GM18861 (cell line): ENCODE measurements around the gene ARHGEF10L.

Experiments used
- ATAC-seq: cut with Tn5 transposase; IDR thresholded peaks from one replicate; pipeline ENCODE4 v1.9.1; 2021; ENCODE audit not compliant: unreplicated experiment

Gene ARHGEF10L

DNA sequence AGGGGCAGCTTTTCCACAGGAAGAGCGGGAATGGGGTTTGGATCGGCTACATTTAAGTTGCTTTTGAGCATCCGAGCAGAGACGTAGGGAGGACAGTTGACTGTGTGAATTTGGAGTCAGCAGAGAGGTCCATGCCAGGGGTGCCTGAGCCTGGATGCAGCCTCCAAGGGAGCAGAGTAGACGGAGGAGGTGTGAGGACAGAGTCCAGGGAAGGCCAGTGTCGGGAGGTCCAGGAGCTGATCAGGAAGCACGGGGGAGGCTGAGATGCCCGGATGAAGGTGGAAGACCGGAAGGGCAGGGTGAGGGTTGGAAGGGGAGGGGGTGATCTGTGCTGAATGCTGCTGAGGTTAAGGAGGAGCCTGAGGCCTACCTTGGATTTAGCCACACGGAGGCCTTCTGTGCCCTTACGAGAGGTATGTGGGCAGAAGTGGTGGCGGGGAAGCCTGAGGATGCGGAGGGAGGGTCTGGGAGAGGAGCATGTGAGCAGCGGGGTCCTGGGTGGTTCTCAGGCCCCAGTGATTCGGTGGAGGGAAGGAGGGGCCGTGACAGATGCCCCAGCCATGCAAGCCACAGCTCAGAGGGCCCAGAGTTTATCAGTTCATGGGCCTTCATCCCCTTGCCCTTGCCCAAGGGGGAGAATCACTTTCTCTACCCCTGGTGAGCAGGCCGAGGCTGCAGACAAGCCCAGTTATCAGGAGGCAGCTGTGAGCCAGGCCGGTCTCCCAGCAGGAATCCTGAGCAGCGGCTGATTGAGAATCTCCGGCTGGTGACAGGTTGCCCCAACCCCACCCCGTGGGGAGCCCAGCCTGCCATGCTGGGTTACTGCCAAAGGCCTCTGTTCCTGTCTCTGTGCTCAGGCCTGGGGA, 161.7 kb downstream of the ARHGEF10L start:
- no peak for ATAC-seq

DNA sequence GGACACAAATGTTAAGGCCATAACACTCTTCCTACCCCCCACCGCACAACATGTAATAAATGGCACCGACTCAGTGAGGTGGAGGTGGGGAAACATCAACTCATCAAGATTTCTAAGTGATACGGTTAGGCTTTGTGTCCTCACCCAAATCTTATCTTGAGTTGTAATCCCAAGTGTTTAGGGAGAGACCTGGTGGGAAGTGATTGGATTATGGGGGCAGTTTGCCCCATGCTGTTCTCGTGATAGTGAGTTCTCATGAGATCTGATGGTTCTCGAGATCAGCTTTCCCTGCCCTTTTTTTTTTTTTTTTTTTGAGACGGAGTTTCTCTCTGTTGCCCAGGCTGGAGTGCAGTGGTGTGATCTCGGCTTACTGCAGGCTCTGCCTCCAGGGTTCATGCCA, 164.7 kb downstream of the ARHGEF10L start:
- ATAC-seq, result no peak

DNA sequence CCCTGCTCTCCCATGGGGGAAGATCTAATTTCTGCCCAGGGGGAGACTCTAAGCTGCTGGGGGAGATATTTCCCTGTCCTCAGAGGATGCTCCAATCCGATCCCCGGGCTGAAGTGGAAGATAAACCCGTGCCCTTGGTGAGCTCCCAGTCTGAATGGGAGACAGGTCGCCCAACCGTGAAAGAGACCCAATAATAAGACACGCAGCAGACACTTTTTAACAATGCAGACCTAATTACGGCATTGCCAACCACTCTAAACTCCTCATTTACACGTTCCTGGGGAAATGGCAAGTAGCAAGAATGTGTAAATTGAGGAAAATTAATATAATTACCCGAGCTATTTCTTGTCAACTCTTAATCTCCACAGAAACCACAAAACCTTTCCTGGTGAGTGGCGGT, 166.9 kb downstream of the ARHGEF10L start:
- no peak for ATAC-seq

DNA sequence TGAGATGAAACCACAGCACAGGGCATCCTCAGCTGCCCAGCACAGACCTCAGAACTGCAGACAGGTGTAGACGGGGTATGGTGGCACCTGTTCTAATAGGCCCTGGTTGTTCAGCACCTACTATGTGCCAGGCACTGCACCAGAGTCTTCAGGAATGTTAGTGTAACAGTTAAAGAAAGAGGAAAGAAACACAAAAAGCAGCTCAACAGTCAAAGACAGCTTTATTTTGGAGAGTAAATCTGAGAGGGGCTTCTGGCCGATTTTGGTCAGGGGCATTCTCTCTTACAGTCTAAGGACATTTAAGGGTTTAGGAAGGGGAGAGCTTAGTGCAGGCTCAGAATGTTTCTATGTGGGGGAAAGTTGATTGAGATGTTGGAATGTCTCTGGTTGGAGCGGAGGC, 170.5 kb downstream of the ARHGEF10L start:
- no peak for ATAC-seq

DNA sequence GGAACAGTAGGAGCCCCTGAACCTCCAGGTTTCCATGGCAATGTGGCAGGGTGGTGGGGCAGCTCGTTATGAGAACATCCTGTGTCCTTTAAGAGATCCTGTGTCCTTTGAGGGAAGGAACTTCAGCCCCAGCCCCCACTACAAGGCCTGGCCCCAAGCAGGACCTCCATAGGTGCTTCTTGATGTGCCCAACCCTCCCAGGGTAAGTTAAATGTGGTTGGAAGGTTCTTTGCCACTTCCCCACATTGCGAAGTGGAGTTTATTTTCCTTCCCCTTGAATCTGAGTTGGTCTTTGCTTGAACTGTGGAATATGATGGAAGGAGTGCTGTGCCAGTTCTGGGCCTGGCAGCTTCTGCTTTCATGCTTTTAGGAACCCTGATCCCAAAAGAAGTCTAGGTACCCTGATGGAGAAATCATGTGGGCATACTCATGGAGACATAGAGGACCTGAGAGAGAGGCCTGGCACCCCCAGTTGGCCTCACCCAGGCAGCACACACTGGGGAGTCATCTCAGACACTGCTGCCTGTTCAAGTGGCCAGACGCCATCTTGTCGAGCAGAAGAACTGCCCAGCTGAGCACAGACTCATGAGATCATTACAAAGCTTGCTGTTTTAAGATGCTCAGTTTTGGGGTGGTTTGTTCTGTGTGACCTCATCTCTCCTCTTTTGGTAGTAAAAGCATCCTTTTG, 171.5 kb downstream of the ARHGEF10L start:
- ATAC-seq, result no peak

DNA sequence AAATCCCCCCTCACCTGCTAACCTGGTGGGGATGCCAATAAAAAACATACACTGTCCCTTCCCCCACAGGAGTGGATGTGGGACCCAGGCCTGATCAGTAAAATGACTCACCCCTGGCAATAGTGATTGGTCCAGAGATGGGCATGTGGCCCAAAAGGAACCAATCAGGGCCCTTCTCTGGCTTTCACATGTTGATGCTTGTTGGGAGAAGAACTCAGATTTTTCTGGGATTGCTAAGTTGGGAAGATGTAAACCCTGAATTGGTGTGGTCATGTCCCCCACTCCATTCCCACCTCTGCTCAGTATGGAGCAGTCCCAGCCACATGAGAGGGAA, 172.0 kb downstream of the ARHGEF10L start:
- ATAC-seq, result no peak

DNA sequence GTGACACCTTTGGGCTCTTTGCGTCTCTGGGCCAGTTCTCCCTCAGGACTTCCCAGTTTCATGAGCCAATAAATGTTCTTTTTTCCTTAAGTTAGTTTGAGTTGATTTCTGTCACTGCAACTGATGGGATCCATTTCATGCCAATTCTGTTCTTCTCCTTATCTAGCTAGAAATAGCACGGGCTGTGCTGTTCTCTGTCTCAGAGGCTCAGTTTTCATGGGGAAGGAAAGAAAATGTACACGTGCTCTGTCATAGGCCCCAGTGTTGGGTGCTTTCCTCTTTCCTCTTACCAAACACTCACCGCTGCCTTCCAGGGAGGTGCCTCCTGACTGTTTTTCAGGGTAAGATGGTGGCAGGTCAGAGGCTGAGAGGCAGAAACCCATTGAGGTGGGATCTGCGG, 172.4 kb downstream of the ARHGEF10L start:
- no peak for ATAC-seq

DNA sequence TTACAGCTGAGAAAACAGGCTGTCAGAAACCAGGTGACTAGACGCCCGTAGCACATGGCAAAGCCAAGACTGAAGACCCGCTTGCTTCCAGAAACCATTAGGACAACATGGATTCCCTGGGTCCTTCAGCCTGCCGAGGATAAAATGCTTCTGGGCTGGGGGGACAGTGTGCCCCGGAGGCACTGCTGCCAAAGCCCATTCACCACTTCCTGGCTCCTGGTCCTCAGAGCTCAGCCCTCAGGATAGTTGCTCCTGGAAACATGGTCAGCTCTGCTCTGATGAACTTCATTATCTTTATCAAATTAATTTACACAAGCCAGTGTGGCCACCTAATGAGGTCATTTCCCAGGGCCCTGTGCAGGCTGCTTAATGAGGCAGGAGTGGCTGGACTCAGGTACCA, 174.5 kb downstream of the ARHGEF10L start:
- no peak for ATAC-seq

DNA sequence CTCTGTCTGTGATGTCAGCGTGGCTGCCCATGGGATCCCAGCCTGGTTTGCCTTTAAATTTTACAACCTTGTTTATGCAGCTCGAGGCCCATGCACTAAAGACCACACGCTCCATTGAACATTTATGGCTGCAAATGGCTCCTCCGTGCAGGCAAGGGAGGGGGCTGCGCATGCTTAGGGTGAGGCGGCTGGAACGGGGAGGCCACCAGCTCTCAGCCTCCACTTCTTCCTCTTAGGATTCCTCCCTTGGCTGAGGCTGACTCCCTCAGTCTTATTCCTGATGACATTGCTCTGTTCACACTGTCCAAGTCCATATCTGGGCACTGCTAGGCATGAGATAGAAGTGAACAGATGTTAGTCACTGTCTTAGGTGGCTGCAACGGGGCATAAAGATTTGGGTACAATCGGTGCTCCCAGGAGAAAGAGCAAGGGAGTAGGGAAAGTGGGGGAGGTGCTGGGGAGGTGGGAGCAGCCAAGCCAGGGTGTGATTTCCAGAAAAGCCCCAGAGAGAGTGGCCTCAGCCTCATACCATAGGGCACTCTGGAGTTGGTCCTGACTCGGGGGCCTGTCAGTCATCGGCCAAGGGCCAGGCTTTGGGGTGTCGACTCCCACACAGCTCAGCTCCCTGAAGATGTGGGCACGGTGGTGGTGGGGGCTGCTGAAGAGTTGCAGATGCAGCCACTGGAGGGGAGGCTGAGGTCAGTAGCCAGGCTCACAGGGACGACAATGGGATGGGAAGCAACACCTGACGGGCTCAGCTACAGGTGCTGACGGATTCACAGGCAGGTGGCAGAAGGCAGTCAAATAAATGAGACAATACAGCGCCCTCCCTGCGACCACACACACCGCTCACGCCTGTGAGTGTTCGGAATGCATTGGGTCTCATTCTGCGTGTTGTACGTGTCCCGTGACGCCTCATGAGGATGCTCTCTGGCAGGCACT, 178.4 kb downstream of the ARHGEF10L start:
- ATAC-seq, result no peak

DNA sequence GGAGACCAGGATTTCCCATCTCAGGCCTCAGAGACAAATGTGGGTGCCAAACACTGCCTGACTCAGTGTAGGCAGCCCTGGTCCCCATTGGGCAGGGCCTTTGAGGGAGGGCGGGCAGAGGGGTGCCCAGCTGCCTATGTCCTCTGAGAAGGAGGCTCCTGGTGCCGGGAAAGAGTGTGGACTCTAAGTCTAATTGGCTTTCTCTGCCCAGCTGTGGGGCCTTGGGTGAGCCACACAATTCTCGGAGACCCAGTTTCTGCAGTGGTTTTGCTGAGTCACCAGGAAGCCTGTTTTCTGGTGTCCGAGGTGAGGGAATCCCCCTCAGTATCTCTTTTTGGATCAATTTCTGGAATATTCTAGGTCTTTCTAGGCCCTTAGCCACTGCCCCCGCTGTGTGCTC, 180.4 kb downstream of the ARHGEF10L start:
- ATAC-seq, result no peak

DNA sequence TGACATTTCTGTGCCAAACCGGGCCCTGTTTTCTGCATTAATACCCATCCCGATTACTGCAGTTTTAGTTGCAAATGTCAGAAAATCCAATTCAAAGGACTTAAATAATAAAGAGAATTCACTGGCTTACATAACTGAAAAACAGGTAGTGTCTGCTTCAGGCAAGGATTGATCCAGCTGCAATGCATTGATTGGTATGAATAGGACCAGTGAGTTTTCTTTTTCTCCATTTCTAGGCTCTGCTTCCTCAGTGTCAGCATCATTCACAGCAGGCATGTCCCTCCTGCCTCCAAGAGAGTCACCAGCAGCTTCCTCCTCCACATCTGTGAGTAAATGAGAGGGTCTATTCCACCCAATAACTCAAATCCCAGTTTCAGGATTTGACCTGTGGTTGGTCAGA, 181.9 kb downstream of the ARHGEF10L start:
- ATAC-seq, result no peak

DNA sequence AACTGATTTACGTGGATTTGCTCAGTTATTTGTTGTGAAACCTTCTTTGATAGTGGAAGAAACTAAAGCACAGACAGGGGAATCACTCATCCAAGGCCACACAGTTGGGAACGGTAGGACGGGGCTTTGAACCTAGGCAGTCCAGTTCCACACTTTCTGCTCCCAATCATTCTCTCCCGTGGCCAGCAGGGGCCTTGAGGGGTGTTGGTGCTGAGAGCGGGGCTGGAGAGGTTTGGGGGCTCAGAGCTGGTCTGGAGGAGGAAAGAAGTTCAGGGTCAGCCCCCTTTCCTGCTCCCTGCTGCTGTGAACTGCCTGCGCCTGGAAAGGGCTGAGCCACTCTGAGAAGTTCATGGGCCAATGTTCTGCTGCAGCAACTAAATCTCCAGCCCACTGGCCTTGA, 184.2 kb downstream of the ARHGEF10L start:
- no peak for ATAC-seq

DNA sequence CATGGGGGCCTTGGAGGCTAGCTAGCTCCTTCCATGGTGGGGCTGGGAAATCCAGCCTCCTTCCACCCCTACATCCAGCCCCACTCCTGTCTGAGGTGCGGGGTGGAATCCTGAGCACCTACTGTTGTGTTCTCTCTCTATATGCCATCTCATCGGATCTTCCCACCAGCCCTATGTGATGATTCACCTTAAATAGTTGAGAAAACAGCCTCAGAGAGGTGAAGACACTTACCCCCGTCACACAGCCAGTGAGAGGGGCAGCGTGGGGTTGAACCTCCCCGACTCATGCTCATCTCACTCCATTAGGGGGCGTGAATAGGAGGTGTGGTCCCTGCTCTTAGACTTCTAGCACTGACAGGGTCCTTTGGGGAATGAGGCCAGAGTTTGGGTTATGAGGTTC, 184.7 kb downstream of the ARHGEF10L start:
- no peak for ATAC-seq

DNA sequence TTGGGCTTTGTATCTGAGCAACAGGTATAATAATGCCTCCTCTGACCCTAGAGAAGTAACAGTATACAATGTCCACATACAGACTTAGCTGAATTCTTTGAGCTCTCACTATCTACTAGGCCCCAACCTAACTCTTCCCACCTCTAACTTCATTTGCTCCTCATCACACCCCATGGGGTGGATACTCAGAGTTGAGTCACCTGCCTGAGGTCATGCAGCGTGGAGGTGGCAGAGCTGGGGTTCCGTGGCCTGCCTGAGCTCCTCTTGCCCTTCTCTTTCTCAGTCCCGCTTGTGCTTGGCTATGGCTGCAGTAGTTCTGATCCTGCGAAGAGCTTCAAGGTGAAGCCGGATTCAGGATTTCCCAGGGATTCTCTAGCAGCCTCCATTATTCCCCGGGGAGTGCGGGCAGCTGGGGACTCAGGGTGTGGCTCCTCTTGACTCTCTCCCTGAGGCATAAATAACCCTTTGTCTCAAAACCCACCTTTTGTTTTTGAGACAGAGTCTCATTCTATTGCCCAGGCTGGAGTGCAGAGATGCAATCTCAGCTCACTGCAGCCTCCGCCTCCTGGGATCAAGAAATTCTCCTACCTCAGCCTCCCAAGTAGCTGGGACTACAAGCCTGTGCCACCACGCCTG, 185.7 kb downstream of the ARHGEF10L start:
- no peak for ATAC-seq

DNA sequence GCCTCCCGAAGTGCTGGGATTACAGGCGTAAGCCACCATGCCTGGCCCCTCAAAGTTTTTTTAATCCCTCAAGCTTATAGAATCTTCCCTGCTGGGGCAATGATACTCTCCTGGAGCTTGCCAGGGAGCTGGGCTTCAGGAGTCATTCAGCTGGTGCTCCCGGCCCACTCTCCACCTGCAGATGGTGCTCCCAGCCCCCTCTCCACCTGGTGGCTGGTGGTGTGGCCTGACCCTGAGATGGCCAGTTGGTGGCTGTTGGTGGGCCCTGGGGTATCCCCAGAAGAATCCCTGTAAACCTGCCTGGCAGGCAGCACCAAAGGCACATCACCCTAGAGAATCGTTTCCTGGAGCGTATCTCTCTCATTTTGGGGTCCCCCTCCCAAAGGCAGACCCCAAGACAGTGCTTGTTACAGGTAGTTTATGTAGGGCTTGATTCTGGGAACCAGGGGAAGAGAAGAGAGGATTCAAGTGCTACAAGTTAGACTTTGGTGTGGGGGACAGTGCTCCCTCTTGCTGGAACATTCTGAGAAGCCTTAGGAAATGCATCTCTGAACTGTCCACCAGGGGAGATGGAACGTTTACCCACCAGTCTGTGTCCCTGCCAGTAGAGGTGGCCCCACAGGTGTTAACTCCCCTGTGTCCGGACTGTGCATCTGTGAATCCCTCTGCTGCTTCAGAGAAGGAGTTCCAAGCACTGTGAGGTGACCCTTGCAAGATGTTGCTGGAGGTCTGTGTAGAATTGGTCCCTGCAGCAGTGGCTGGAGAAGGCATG, 186.5 kb downstream of the ARHGEF10L start:
- no peak for ATAC-seq

DNA sequence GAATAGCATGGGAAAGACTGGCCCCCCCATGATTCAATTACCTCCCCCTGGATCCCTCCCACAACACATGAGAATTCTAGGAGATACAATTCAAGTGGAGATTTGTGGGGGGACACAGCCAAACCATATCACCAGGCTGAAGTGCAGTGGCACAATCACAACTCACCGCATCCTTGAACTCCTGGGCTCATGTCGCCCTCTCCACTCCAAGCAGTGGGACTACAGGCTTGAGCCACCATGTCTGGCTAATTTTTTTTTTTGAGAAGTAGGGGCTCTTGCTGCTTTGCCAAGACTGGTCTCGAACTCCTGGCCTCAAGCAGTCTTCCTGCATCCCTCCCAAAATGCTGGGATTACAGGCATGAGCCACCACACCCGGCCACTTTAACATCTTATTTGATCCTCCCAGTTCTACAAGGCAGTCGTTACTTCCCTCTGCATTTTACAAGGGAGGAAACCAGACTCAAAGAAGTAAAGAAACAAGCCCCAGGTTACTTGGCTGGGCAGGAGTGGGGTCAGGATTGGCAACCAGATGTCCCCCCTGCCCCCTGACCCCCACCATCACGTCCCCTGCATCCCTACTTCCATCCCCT, 188.7 kb downstream of the ARHGEF10L start:
- no peak for ATAC-seq

DNA sequence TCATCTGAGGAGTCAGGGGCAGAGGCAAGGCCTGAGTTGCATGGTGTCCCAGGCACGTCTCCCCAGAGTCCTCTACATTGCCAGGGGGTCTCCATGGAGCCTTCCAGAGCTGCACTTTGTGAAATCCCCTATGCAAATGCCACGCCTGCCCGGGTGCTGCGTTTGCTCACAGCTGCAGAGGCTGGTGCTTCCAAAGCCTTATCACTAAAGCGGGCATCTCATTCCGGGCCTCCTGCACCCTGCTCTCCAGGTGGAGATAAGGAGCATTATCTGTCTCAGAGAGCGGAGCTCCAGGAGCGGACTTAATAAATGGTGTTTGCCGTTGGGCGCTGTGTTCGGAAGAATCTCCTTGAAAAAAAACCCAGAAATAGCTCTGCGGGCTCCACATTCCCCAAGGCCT, 189.8 kb downstream of the ARHGEF10L start:
- ATAC-seq, result no peak

DNA sequence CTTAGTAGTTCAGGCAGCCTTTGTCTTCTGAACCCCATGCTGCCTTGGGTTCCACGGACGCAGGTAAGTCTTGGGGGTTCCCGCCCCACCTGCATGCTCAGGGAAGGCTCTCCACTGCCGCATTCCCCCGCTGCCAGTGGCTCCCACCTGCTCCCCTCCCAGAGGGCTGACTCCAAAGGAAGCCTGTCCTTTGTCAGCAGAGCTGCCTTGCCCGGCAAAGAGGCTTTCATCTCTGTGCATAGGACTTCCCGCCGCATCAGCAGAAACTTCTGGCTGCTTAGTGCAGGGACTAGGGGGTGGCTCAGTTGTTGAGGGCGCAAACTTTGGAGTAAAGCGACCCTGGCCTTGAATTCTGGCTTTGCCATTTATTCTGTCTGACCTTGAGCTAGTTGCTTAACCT, 190.4 kb downstream of the ARHGEF10L start:
- no peak for ATAC-seq

DNA sequence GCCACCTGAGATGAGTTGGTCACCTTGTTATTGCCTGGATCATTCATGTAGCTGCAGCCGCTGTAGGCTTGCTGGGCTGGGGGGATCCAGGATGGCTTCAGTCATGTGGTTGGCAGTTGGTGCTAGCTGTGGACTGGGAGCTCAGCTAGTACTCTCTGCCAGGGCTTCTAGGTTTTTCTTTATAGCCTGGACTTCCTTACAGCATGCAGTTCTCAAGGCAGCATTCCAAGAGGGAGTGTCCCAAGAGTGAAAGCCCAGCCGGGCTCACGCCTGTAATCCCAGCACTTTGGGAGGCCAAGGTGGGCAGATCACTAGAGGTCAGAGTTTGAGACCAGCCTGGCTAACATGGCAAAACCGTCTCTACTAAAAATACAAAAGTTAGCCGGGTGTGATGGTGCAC, 192.0 kb downstream of the ARHGEF10L start:
- ATAC-seq, result no peak

DNA sequence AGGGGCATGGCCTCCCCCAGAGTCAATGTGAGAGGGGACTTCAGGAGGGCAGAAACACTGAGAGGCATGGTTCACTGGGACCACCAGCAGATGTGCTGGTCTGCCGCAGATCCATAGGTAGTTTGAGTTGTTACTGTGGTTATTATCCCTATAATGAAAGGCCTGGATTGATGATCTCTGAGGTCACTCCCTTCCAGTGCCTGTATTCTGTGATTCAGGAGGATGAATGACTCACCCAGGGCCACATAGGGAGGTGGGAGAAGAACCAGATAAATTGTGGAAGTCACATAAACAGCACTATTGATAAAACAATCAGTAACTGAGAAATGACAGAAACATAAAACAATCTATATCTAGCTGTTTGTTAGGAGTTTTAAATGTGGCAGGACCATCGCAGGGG, 193.0 kb downstream of the ARHGEF10L start:
- ATAC-seq, result no peak
